ENCODE measurements around the gene ERICH4.

DNA sequence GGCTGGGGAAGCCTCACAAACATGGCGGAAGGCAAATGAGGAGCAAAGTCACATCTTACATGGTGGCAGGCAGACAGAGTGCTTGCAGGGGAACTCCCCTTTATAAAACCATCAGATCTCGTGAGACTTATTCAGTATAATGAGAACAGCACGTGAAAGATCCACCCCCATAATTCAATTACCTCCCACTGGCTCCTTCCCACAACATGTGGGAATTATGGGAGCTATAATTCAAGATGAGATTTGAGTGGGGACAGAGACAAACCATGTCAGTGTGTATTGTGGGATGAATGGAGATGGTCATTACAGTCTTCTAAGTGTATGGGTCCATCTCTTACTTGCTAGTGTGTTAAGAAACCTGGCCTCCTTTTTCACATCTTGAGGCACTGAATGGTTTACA, 40.9 kb upstream of the ERICH4 start:
- TF ChIP-seq, protein P1, sequence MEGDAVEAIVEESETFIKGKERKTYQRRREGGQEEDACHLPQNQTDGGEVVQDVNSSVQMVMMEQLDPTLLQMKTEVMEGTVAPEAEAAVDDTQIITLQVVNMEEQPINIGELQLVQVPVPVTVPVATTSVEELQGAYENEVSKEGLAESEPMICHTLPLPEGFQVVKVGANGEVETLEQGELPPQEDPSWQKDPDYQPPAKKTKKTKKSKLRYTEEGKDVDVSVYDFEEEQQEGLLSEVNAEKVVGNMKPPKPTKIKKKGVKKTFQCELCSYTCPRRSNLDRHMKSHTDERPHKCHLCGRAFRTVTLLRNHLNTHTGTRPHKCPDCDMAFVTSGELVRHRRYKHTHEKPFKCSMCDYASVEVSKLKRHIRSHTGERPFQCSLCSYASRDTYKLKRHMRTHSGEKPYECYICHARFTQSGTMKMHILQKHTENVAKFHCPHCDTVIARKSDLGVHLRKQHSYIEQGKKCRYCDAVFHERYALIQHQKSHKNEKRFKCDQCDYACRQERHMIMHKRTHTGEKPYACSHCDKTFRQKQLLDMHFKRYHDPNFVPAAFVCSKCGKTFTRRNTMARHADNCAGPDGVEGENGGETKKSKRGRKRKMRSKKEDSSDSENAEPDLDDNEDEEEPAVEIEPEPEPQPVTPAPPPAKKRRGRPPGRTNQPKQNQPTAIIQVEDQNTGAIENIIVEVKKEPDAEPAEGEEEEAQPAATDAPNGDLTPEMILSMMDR (IDR thresholded peaks at IDR 0.05; ENCODE audit: low read depth, low read length, poor library complexity, severe bottlenecking): no peak
- TF ChIP-seq EZH2phosphoT487 (IDR thresholded peaks at IDR 0.05; ENCODE audit: borderline replicate concordance, low read length): no peak

Measured in DOHH2 (cell line).